HUES6 (cell line): ENCODE data around the gene HRH2.

Source experiments
- H3K27ac ChIP-seq: 2 replicates; pipeline ENCODE4 v1.7.0; 2013; ENCODE audit warnings: low read depth, mild to moderate bottlenecking, low read length, inconsistent platforms
- H3K27me3 ChIP-seq: 2 replicates; pipeline ENCODE4 v1.6.1; 2013; ENCODE audit warnings: low read length; ENCODE audit not compliant: control insufficient read depth, insufficient read depth
- H3K36me3 ChIP-seq: 2 replicates; pipeline ENCODE4 v1.6.1; 2013; ENCODE audit warnings: low read length; ENCODE audit not compliant: control insufficient read depth, insufficient read depth
- H3K4me1 ChIP-seq: 2 replicates; pipeline ENCODE4 v1.6.1; 2013; ENCODE audit warnings: low read length; ENCODE audit not compliant: control insufficient read depth, insufficient read depth
- H3K4me3 ChIP-seq: 2 replicates; pipeline ENCODE4 v1.5.1; 2013; ENCODE audit warnings: low read depth, low read length
- H3K9ac ChIP-seq: one replicate; pipeline ENCODE4 v1.6.1; 2013; ENCODE audit warnings: mild to moderate bottlenecking, low read length
- H3K9me3 ChIP-seq: 2 replicates; pipeline ENCODE4 v1.6.1; 2013; ENCODE audit warnings: low read depth, low read length; ENCODE audit not compliant: control insufficient read depth, insufficient read depth

The HRH2 gene

DNA sequence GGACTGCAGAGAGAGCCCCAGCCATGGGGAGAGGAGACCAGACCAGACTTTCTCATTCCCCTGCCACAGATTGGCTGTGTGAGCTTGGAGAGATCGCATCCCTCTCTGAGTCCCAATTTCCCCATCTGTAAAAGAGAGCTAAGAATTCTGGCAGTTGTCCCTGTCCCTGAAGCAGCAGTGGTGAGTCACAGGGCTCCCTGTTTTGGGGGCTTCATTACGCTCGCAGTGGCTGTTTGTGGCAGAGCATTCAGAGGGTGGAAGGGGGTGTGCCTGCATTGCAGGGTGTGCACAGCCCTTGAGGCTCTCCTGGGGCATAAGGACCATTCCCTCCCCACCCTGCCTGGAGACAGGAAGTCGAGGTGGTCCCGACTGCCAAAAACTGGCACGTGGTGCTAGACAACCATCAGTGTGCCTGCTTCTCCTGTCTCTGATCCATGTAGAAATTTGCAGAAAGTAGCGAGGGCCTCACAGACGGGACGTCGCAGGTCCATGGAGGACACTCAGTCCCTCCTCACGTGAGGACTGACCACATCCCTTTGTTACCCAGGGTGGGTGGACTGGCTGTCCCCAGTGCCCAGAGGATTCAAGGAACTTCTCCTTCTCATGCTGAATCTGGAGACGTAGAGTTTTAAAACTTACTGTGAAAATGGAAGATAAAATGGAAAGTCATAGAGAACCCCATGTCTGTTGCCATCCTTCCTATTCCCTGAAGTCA lies 35.3 kb downstream of the HRH2 start:
- Histone ChIP-seq H3K27me3 (no peaks in the 10 kb centered on the region), H3K27ac (no peak overlapping the region), H3K4me3 (no peak overlapping the region), H3K9ac (no peak overlapping the region), H3K4me1 (peaks cover 16% of the 10 kb centered on the region), H3K36me3 (no peaks in the 10 kb centered on the region), H3K9me3 (no peaks in the 10 kb centered on the region)

DNA sequence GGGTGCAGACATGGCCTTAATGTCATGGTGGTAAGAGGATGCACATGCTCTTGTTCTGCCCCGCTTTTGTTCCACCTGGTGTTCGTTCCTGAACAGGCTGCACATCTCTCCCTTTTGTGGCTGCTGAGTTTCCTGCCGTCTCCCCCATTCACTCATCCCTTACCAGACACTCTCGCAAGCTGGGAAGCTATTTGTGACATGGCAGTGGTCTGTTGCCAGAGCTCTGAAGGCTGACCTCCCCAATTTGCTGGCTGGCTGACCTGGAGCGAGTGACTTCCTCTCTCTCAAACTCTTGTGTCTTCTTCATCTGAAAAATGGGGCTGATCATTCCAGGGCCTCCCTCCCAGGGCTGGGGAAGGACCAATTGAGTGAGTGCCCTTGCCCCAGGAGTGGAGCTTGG lies 35.9 kb downstream of the HRH2 start:
- Histone ChIP-seq H3K27me3 (no peaks in the 10 kb centered on the region), H3K4me3 (no peak overlapping the region), H3K36me3 (no peaks in the 10 kb centered on the region), H3K9me3 (no peaks in the 10 kb centered on the region), H3K27ac (no peak overlapping the region), H3K4me1 (peaks cover 21% of the 10 kb centered on the region), H3K9ac (no peak overlapping the region)

DNA sequence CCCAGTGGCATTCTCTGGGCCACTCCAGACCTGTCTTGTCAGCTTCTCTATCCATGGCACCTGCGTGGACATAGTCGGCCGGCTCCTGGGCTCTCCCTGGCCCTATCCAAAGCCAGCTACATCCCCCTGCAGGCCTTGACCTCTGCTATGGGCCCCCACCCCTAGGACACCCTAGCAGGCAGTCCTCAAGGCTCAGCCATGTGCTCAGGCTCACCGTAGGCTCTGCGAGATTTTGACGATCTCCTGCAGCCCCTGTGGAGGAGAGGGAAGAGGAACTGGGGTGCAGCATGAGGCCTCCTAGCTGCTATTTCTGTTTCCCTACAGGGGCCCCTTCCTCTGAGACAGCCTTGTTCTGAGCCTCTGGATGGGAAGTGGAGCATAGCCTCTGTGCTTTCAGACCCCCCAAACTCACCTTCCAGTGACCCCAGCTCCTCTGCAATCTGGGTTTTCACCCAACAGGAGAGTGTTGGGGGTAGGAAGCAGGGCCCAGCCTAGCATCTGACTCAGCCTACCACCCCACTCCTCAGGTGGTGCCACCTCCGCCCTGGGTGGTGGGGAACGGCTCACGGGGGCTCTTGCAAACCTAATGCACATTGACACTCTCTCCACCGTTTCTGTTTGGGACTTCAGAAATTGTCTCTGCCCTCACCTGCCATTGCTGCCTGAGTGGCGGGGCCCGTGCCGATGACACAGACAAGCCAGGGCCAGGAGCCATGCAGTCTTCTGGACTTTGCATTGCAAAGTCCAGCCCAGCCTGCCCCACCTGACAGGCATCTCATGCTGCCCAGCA lies 36.7 kb downstream of the HRH2 start:
- H3K27ac ChIP-seq, result no peak overlapping the region
- H3K9ac ChIP-seq, result no peak overlapping the region
- no peaks in the 10 kb centered on the region for H3K27me3 ChIP-seq
- H3K36me3 ChIP-seq, result no peaks in the 10 kb centered on the region
- no peaks in the 10 kb centered on the region for H3K9me3 ChIP-seq
- H3K4me1 ChIP-seq, result peaks cover 24% of the 10 kb centered on the region
- H3K4me3 ChIP-seq, result no peak overlapping the region

DNA sequence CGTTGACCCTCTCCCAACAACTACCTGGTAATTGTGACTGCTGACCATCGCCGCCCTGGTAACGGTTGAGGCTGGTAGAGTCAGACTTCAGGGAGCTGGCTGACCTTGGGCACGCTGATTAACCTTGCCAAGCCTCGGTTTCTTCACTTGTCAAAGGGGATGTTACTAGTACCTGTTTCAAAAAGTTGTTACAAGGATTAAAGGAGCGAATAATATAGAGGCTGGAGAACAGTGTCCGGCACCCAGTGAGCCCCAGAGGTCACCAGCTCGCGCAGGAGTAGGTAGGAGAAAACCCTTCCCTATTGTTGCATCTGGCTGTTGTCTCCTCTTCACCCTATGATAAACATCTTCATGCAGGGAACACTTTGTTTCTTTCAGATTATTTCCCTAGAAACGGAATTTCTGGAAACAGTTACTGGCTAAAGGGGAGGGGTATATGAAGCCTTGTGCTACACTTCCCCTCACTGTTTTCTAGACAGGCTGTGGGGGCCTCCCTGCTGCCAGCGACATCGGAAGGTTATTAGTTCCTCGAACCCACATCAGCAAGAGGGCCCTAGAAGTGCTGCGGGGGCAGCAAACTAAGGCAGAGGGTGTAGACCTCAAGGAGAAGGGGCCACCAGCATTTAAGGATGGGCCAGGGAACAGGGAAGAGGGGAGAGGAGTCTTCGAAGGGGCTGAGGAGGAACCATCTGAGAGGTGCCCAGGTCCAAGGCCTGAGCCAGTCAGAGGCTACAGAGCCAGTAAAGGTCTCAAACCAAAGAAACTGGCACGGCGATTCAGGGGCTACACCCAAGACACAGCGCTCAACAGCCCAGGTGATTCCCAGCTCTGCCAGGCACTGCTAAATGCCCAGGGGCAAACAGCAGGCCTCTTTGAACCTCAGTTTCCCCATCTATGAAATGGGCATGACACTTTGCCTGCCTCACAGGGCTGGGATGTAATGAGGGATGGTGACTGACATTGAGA lies 37.6 kb downstream of the HRH2 start:
- no peak overlapping the region for H3K9ac ChIP-seq
- H3K36me3 ChIP-seq, result no peaks in the 10 kb centered on the region
- H3K27ac ChIP-seq, result no peak overlapping the region
- no peaks in the 10 kb centered on the region for H3K9me3 ChIP-seq
- H3K27me3 ChIP-seq, result no peaks in the 10 kb centered on the region
- H3K4me1 ChIP-seq, result peaks cover 24% of the 10 kb centered on the region
- H3K4me3 ChIP-seq, result no peak overlapping the region

DNA sequence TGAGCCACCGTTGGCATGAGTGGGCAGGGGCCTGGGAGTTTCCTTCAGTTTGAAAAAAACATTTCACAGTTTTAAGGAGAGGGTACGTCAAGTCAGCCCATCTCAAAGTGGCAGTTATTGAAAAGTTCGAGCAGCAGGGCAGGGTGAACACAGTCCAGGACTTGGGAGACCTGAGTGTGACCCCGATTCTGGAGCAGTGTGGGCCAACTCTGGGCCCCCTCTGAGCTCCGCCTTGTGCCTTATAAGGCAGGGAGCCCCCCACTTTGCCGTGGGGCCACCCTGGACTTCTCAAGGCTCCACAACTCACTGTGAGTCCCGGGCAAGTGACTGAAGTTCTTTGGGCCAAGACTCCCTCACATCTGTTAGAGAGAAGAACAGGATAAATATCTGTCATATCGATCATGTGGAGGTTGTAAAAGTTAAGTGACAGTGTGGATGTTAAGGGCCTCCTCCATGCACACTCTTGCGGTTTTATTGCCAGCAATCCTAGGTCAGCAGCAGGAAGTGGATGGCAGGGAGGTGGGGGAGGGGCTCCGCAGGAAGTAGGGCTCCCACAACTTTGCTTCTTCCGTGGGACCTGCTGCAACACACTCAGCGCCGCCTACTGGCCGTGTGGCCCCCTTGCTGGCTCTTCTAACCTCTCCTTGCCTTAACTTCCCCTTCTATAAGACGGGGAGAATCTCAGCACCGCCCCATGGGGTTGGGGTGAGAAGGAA lies 38.4 kb downstream of the HRH2 start:
- H3K4me1 ChIP-seq, result peaks cover 22% of the 10 kb centered on the region
- no peak overlapping the region for H3K27ac ChIP-seq
- no peaks in the 10 kb centered on the region for H3K36me3 ChIP-seq
- no peak overlapping the region for H3K4me3 ChIP-seq
- no peak overlapping the region for H3K9ac ChIP-seq
- no peaks in the 10 kb centered on the region for H3K9me3 ChIP-seq
- no peaks in the 10 kb centered on the region for H3K27me3 ChIP-seq

DNA sequence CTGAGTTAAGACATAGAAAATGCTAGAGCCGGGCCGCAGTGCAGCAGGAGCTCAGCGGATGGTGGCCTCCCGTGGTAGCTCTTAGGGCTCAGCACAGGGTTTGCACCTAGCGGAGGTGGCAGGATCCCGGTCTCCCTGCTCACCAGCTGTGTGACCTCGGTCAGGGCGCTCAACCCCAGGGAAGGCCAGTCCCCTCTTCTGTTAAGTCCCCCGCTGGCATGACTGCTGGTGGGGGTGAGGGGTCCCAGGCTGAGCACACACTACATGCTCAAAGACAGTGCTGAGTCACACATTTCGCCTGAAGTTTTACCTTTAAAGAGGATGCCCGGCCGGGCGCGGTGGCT lies 39.0 kb downstream of the HRH2 start:
- Histone ChIP-seq H3K4me3 (no peak overlapping the region), H3K27me3 (no peaks in the 10 kb centered on the region), H3K36me3 (no peaks in the 10 kb centered on the region), H3K4me1 (peaks cover 21% of the 10 kb centered on the region), H3K27ac (no peak overlapping the region), H3K9me3 (no peaks in the 10 kb centered on the region), H3K9ac (no peak overlapping the region)

DNA sequence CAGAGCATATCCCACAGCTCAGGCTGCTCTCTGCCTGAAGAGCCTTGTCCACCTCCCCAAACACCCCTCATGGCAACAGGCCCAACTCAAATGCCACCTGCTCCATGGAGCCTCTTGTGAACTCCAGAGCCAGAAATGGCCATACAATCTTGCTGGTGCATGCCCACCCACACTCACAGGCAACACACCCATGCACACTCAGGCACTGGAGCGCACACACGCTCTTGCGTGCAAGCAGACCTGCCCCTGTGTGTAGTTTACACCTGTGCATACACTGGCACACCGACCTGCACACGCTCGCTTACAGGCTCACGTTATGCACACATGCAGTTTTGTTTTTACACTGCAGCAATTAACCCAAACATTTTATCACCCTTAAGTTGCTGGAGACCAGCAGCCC lies 40.0 kb downstream of the HRH2 start:
- H3K4me3 ChIP-seq, result no peak overlapping the region
- H3K27ac ChIP-seq, result no peak overlapping the region
- no peaks in the 10 kb centered on the region for H3K27me3 ChIP-seq
- H3K4me1 ChIP-seq, result peaks cover 21% of the 10 kb centered on the region
- no peaks in the 10 kb centered on the region for H3K36me3 ChIP-seq
- H3K9ac ChIP-seq, result no peak overlapping the region
- no peaks in the 10 kb centered on the region for H3K9me3 ChIP-seq

DNA sequence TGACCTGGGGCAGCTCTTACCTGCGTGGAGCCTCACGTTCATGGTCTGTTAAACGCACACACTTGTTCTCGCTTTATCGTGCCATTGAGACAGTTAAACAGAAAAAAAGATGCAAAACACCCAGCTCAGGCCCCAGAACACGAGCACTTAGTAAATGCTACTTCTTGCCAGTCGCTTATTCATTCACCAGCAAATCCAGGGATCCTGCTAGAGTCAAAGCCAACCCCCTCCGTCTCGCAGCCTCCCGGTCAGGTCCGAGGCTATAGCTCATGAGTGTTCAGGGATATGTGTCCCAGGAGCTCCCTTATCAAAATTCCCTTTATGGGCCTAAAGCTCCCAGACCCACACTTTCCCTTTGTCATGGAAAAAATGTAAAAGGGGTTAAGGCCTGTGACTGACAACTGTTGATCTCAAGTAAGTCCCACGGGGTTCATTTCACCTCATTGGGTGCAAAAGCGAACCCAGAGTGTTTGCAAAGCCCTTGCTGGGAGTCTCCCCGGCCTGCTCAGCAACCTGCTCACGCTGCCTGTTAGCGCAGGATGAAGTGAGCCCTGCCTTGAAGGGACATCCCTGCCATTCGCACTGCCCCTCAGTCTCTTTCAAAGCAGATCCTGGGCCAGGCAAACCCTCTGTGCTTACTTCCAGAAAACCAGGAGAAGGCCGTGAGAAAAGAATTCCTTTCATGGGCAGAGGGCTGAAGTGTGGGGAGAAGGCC lies 40.7 kb downstream of the HRH2 start:
- no peak overlapping the region for H3K4me3 ChIP-seq
- H3K4me1 ChIP-seq, result peaks cover 21% of the 10 kb centered on the region
- H3K27me3 ChIP-seq, result no peaks in the 10 kb centered on the region
- H3K27ac ChIP-seq, result no peak overlapping the region
- H3K36me3 ChIP-seq, result no peaks in the 10 kb centered on the region
- H3K9me3 ChIP-seq, result no peaks in the 10 kb centered on the region
- peak overlapping the region; percentile 9 for H3K9ac ChIP-seq

DNA sequence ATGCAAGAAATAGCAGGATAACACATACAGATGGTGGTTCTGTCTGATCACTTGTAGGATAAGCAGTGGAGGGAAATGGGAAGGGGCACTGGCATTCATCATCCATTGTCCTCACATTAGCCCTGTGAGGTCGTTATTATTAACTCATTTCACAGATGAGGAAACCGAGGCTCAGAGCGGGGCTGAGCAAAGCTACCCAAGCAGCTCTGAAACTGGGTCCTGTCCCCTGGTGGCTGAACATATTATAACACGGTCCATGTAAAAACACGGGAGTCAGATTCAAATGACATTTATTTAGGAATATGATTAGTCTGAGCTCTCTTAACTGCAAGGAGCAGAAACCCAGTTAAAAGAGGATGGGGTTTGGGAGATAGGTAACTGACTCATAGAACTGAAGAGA lies 43.1 kb downstream of the HRH2 start:
- Histone ChIP-seq H3K36me3 (no peaks in the 10 kb centered on the region), H3K27me3 (no peaks in the 10 kb centered on the region), H3K4me1 (peaks cover 21% of the 10 kb centered on the region), H3K9me3 (no peaks in the 10 kb centered on the region), H3K9ac (no peak overlapping the region), H3K27ac (no peak overlapping the region), H3K4me3 (no peak overlapping the region)

DNA sequence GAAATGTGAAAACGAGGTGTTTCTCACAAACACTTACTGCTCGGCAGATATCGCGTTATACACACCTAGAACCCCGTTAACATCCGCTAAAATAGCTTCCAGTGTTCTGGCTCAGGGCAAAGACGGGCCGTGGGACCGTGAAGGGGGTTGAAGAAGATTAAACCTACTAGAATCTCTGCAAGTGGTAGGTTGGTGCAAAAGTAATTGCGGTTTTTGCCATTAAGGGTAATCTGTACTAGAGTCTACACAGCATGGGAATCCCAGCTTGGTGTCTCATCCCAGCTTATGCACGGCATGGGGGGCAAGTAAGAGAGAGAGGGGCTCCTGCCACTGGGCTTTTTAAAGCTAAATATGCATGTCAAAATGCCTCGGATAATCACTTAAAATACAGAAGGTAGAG lies 43.9 kb downstream of the HRH2 start:
- H3K27ac ChIP-seq, result no peak overlapping the region
- H3K36me3 ChIP-seq, result no peaks in the 10 kb centered on the region
- no peak overlapping the region for H3K4me3 ChIP-seq
- H3K4me1 ChIP-seq, result peaks cover 14% of the 10 kb centered on the region
- no peaks in the 10 kb centered on the region for H3K27me3 ChIP-seq
- no peak overlapping the region for H3K9ac ChIP-seq
- H3K9me3 ChIP-seq, result no peaks in the 10 kb centered on the region
